PC-9 (cell line): ENCODE measurements around the gene POU5F1. TPM values are rescaled to one million over a fixed set of nuclear protein-coding genes. Genes with fewer than 3 reads are reported as not detected.
"Not testable (repeated sequence)": the region's sequence is repeated elsewhere in the genome, so short reads cannot be mapped to it uniquely, and the experiment has no call there.

Experiments
- Bru-seq: library from RNA; stranded (reverse); fragments of 400-500 nt; gene quantifications from one replicate; lab custom pipeline; 2021; lab: Mats Ljungman, UMichigan
- BruChase-seq, 2 experiments: library from RNA; stranded (reverse); fragments of 400-500 nt; gene quantifications; one replicate each; lab custom pipeline; 2021; lab: Mats Ljungman, UMichigan
- BruUV-seq: library from RNA; stranded (reverse); fragments of 400-500 nt; replicated peaks from 2 replicates; lab custom pipeline; 2021; lab: Mats Ljungman, UMichigan
- CTCF ChIA-PET: fragments of 300-600 bp; sonication (Branson Sonifier 250); formaldehyde crosslinking; loops from one replicate; lab custom pipeline; 2022; ENCODE audit warnings: antibody characterized with exemption; lab: Charles Lee
- POLR2A ChIA-PET: fragments of 300-600 bp; sonication (Branson Sonifier 250); formaldehyde crosslinking; loops from one replicate; lab custom pipeline; 2022; ENCODE audit warnings: antibody characterized with exemption; ENCODE audit not compliant: unreplicated experiment; lab: Charles Lee
- DNase-seq, 2 experiments: peaks; one replicate each; pipeline versions ENCODE4 v3.0.0 to v3.0.0-alpha.2; 2015 to 2022; ENCODE audit warnings: mixed read lengths in 1 of 2
- H2AFZ ChIP-seq: fragments of 200-600 bp; sonication (generic); 2 replicates; pipeline ENCODE4 v1.8.1; 2017; ENCODE audit warnings: antibody characterized with exemption
- H3F3A ChIP-seq: fragments of 200-600 bp; sonication (generic); 2 replicates; pipeline ENCODE4 v1.8.1; 2017; ENCODE audit warnings: antibody characterized with exemption, mild to moderate bottlenecking, low read depth; ENCODE audit not compliant: insufficient read depth
- H3K27ac ChIP-seq: fragments of 200-600 bp; sonication (generic); 2 replicates; pipeline ENCODE4 v1.6.1; 2016; ENCODE audit warnings: mixed run types
- H3K27me3 ChIP-seq: fragments of 200-600 bp; sonication (generic); 2 replicates; pipeline ENCODE4 v1.6.1; 2016; ENCODE audit warnings: low read depth, mixed run types; ENCODE audit not compliant: insufficient read depth
- H3K36me3 ChIP-seq: fragments of 200-600 bp; sonication (generic); 2 replicates; pipeline ENCODE4 v1.6.1; 2016; ENCODE audit warnings: low read depth, mixed run types
- H3K4me1 ChIP-seq: fragments of 200-600 bp; sonication (generic); replicated peaks from 2 replicates; pipeline ENCODE4 v1.6.1; 2016; ENCODE audit warnings: mixed run types; ENCODE audit not compliant: insufficient read depth
- H3K4me2 ChIP-seq: fragments of 200-600 bp; sonication (generic); 2 replicates; pipeline ENCODE4 v1.6.1; 2017; ENCODE audit warnings: mixed run types
- H3K4me3 ChIP-seq: fragments of 200-600 bp; sonication (generic); 2 replicates; pipeline ENCODE4 v1.6.1; 2016; ENCODE audit warnings: mixed run types
- H3K79me2 ChIP-seq: fragments of 200-600 bp; sonication (generic); 2 replicates; pipeline ENCODE4 v1.6.1; 2017; ENCODE audit warnings: low read depth, mixed run types
- H3K9me2 ChIP-seq: fragments of 200-600 bp; sonication (generic); 2 replicates; pipeline ENCODE4 v1.8.1; 2017; ENCODE audit warnings: mild to moderate bottlenecking; ENCODE audit not compliant: insufficient read depth
- H3K9me3 ChIP-seq: fragments of 200-600 bp; sonication (generic); 2 replicates; pipeline ENCODE4 v1.8.1; 2016; ENCODE audit warnings: low read depth; ENCODE audit not compliant: insufficient read depth
- H4K20me1 ChIP-seq: fragments of 200-600 bp; sonication (generic); 2 replicates; pipeline ENCODE4 v1.8.1; 2017; ENCODE audit not compliant: insufficient read depth
- EZH2 ChIP-seq: fragments of 200-600 bp; sonication (generic); IDR thresholded peaks from 2 replicates; pipeline ENCODE4 v1.8.0; 2017; ENCODE audit warnings: antibody characterized with exemption, low read depth
- intact Hi-C: fragments of 100-400 bp; cut with micrococcal nuclease; formaldehyde crosslinking; loops from one replicate; pipeline ENCODE4 v1.10.0; 2022; ENCODE audit not compliant: unreplicated experiment
- long read RNA-seq: library from polyadenylated mRNA; stranded (forward); transcript quantifications from one replicate; pipeline ENCODE4 v2.0.0, GENCODE V29; 2022
- total RNA-seq: library from RNA; stranded (reverse); gene quantifications from 2 replicates; pipeline ENCODE4 v1.2.3, GENCODE V29; 2021
- TF ChIP-seq, protein P1 (sequence below): fragments of 200-600 bp; sonication (generic); conservative IDR thresholded peaks from 2 replicates; pipeline ENCODE4 v1.6.1; 2017; ENCODE audit warnings: mixed run types, antibody characterized with exemption, mild to moderate bottlenecking, moderate library complexity

Gene POU5F1
- total RNA-seq = 1.1 and 1.4 TPM in 2 replicates
- Bru-seq, nascent RNA = percentile 33 among the genes with signal in this experiment
- percentile 47 among the genes with signal in this experiment for BruChase-seq, experiment 1, labeled RNA remaining after a 2-hour chase
- percentile 61 among the genes with signal in this experiment for BruChase-seq, experiment 2, labeled RNA remaining after a 6-hour chase
- long read RNA-seq, partial matches to known transcripts = 0 of 1 reads
- long read RNA-seq, other reads (novel, unspliced or antisense) = 1 of 1 reads

DNA sequence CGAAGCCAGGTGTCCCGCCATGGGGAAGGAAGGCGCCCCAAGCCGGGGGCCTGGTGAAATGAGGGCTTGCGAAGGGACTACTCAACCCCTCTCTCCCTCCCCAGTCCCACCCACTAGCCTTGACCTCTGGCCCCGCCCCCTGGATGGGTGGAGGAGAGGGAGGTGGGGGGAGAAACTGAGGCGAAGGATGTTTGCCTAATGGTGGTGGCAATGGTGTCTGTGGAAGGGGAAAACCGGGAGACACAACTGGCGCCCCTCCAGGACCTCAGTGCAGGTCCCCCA, at the start of gene POU5F1:
Gene POU5F1 (minus strand): TSS at position 83 of the 282 bp plus-strand sequence. CDS start 62 bp downstream, at position 21.
- H3K9me2 ChIP-seq = no peaks in the 10 kb centered on the region

DNA sequence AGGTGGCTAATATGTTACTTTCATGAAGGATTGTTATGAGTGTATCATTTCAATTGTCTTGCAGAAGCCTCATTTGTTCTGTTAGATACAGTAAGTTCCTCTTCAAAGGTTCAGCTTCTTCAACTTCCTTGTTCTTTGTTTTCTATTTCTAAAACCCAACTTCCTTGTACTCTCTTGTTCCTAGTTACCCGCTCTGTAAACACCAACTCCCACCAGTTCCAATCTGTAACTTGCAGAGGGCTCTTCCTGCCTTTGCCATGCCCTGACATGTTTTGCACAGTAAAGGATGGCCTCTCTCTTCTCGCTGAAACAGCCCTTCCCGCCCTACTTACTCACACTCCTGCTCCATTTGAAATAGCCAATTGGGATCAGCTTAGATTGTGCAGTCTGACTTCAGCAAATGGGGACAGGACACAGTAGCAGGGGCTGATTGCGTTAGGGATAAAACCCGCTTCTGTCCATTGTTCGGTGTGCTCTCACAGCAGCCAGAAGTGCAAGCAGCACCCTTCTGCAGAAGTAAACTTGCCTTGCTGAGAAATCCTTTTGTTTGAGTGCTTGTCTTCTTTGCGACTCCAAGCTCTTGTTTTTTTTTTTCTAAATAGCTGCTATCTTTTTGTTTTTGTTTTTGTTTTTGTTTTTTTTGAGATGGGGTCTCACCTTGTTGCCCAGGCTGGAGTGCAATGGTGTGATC, 45.9 kb upstream of the POU5F1 start:
- no peaks in the 10 kb centered on the region for H3F3A ChIP-seq
- no peaks in the 10 kb centered on the region for H3K4me1 ChIP-seq
- no peaks in the 10 kb centered on the region for H3K36me3 ChIP-seq
- intact Hi-C loops = no loop called here
- no peaks in the 10 kb centered on the region for H3K9me2 ChIP-seq
- H2AFZ ChIP-seq = no peak overlapping the region
- POLR2A ChIA-PET = interaction anchor here (0.6 kb wide), 1 partner anchor 1575 kb away, joined by 5 read pairs; no protein-coding TSS in a partner anchor
- no peaks in the 10 kb centered on the region for H3K79me2 ChIP-seq
- DNase-seq = no peak
- BruUV-seq = no TSS peak
- TF ChIP-seq EZH2 = no peak
- TF ChIP-seq, protein P1, sequence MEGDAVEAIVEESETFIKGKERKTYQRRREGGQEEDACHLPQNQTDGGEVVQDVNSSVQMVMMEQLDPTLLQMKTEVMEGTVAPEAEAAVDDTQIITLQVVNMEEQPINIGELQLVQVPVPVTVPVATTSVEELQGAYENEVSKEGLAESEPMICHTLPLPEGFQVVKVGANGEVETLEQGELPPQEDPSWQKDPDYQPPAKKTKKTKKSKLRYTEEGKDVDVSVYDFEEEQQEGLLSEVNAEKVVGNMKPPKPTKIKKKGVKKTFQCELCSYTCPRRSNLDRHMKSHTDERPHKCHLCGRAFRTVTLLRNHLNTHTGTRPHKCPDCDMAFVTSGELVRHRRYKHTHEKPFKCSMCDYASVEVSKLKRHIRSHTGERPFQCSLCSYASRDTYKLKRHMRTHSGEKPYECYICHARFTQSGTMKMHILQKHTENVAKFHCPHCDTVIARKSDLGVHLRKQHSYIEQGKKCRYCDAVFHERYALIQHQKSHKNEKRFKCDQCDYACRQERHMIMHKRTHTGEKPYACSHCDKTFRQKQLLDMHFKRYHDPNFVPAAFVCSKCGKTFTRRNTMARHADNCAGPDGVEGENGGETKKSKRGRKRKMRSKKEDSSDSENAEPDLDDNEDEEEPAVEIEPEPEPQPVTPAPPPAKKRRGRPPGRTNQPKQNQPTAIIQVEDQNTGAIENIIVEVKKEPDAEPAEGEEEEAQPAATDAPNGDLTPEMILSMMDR = no peak
- H3K27me3 ChIP-seq = no peaks in the 10 kb centered on the region
- H3K27ac ChIP-seq = no peak overlapping the region
- CTCF ChIA-PET = no interaction called here
- no peak overlapping the region for H3K4me3 ChIP-seq
- H3K9me3 ChIP-seq = peaks cover 20% of the 10 kb centered on the region; the same call in 1 of the 2 replicates
- no peak overlapping the region for H3K4me2 ChIP-seq
- no peaks in the 10 kb centered on the region for H4K20me1 ChIP-seq

More for the DNA sequence above, at the start of gene POU5F1:
- no peak within 1 kb of the TSS for H3K27ac ChIP-seq
- H3K27me3 ChIP-seq = no peaks in the 10 kb centered on the region
- no peak within 1 kb of the TSS for H2AFZ ChIP-seq
- TF ChIP-seq EZH2 = no peak
- TF ChIP-seq, protein P1 = no peak
- H3K9me3 ChIP-seq = no peaks in the 10 kb centered on the region
- H3K4me1 ChIP-seq = peaks cover 19% of the 10 kb centered on the region
- peak within 1 kb of the TSS; percentile 24 for H3K4me2 ChIP-seq
- H4K20me1 ChIP-seq = no peaks in the 10 kb centered on the region
- ChIA-PET POLR2A (no interaction called here), CTCF (no interaction called here)
- intact Hi-C loops = no loop called here
- BruUV-seq = no TSS peak
- no peaks in the 10 kb centered on the region for H3K36me3 ChIP-seq
- H3K4me3 ChIP-seq = no peak within 1 kb of the TSS
- no peak for DNase-seq
- peaks cover 18% of the 10 kb centered on the region; the same call in 1 of the 2 replicates for H3F3A ChIP-seq
- no peaks in the 10 kb centered on the region for H3K79me2 ChIP-seq

DNA sequence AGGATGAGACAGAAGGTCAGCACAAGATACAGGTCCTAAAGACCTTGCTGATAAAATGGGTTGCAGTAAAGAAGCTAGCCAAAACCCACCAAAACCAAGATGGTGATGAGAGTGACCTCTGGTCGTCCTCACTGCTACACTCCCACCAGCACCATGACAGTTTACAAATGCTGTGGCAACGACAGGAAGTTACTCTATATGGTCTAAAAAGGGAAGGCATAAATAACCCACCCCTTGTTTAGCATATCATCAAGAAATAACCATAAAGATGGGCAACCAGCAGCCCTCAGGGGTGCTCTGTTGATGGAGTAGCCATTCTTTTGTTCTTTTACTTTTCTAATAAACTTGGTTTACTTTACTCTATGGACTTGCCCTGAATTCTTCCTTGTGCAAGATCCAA, 44.7 kb upstream of the POU5F1 start:
- H3F3A ChIP-seq, H3K4me3 ChIP-seq, DNase-seq, H3K27ac ChIP-seq, H3K9me2 ChIP-seq, intact Hi-C loops, H3K4me1 ChIP-seq, BruUV-seq, H4K20me1 ChIP-seq, CTCF ChIA-PET, H3K4me2 ChIP-seq, POLR2A ChIA-PET, H3K36me3 ChIP-seq, H3K27me3 ChIP-seq, H2AFZ ChIP-seq, H3K79me2 ChIP-seq: not testable (repeated sequence)
- H3K9me3 ChIP-seq = peaks cover 20% of the 10 kb centered on the region; the same call in 1 of the 2 replicates
